ENCODE data around the gene IER5.
A peak's percentile ranks its signal among the peaks of the same experiment; 100 is the strongest.
"Not testable (repeated sequence)": the region's sequence is repeated elsewhere in the genome, so short reads cannot be mapped to it uniquely, and the experiment has no call there.

IER5 gene

GRCh38 chr1:181113059-181113641 is 24.6 kb downstream of the IER5 start:
- TF ChIP-seq, protein P1, sequence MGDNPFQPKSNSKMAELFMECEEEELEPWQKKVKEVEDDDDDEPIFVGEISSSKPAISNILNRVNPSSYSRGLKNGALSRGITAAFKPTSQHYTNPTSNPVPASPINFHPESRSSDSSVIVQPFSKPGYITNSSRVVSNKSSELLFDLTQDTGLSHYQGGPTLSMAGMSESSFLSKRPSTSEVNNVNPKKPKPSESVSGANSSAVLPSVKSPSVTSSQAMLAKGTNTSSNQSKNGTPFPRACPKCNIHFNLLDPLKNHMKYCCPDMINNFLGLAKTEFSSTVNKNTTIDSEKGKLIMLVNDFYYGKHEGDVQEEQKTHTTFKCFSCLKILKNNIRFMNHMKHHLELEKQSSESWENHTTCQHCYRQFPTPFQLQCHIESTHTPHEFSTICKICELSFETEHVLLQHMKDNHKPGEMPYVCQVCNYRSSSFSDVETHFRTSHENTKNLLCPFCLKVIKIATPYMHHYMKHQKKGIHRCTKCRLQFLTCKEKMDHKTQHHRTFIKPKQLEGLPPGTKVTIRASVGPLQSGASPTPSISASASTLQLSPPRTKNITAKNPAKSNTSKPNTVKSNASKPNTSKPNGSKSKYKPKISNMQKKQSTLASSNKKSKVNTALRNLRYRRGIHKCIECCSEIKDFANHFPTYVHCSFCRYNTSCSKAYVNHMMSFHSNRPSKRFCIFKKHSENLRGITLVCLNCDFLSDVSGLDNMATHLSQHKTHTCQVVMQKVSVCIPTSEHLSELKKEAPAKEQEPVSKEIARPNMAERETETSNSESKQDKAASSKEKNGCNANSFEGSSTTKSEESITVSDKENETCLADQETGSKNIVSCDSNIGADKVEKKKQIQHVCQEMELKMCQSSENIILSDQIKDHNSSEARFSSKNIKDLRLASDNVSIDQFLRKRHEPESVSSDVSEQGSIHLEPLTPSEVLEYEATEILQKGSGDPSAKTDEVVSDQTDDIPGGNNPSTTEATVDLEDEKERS (tag by site-specific recombination; IDR thresholded peaks at IDR 0.05) = no peak
- peaks cover 5% of the 10 kb centered on the region; the same call in 1 of the 2 replicates for H3K4me1 ChIP-seq (ENCODE audit: control insufficient read depth, insufficient read depth, low read length)
- POLR2A ChIA-PET = interaction anchor here (0.9 to 2.6 kb wide), 2 partner anchors 12 to 24 kb away, joined by 3 to 6 read pairs; partner anchors contain the start of gene IER5

DNA sequence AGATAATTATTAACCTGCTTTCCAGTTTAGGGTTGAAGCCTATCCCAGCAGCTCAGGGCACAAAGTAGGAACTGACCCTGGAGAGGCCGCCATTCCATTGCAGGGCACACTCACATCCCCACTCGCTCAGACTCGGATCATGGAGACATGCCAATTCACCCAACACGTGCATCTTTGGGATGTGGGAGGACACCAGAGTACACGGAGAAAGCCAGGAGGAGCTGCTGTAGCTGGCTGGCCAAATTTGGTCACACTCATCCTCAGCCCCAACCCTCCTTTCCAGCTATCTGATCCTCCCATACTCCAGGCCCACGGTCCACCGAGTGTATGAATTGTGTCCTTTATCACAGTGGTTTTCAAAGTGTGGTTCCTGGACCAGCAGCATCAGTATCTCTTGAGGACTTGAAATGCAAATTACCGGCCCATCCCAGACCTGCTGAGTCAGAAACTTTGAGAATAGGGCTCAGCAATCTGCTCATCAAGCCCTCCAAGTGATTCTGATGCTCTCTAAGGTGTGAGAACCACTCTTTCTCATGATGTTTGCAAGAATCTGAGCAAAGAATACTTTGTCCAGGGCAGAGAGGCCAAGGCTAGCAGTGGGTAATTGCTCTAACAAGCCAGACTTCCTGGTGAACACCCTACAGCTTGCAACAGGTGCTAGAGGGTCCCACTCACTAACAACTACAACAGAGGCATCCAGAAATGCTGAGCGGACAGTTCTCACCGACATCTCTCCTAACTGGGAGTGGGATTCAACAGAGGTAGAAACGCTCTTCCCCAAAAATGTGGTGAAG is 26.3 kb downstream of the IER5 start:
- peaks cover 5% of the 10 kb centered on the region; the same call in 1 of the 2 replicates for H3K4me1 ChIP-seq (ENCODE audit: control insufficient read depth, insufficient read depth, low read length)
- no peak overlapping the region for H3K4me3 ChIP-seq (ENCODE audit: low read depth, low read length)
- POLR2A ChIA-PET = interaction anchor here (1.3 to 3.5 kb wide), 3 partner anchors 9 to 26 kb away, joined by 3 to 19 read pairs (median 6); partner anchors contain the start of gene IER5
- no peaks in the 10 kb centered on the region for H3K36me3 ChIP-seq (ENCODE audit: control insufficient read depth in 2 of 2, insufficient read depth in 1 of 2, low read length in 2 of 2)
- H3K27ac ChIP-seq (ENCODE audit: extremely low read depth, low read depth, low read length) = no peak overlapping the region
- no peaks in the 10 kb centered on the region for H3K9me3 ChIP-seq (ENCODE audit: control insufficient read depth, insufficient read depth, low read depth, low read length)
- CTCF ChIA-PET = interaction anchor here (0.6 to 4.6 kb wide), 4 partner anchors 10 to 480 kb away, joined by 3 to 22 read pairs (median 3); no protein-coding TSS in a partner anchor
- peak; percentile 81 for TF ChIP-seq SCRT2 (tag by site-specific recombination; IDR thresholded peaks at IDR 0.05)
- peak; percentile 53; the same call in 1 of the 2 replicates for TF ChIP-seq SCRT1 (tag by site-specific recombination; IDR thresholded peaks at IDR 0.05; ENCODE audit: borderline replicate concordance)
- no peak for TF ChIP-seq ZNF529 (tag by site-specific recombination; IDR thresholded peaks at IDR 0.05; ENCODE audit: insufficient replicate concordance)

More at GRCh38 chr1:181113059-181113641, 24.6 kb downstream of the IER5 start:
- Histone ChIP-seq H3K9me3 (ENCODE audit: control insufficient read depth, insufficient read depth, low read depth, low read length) (no peaks in the 10 kb centered on the region), H3K36me3 (ENCODE audit: control insufficient read depth in 2 of 2, insufficient read depth in 1 of 2, low read length in 2 of 2) (no peaks in the 10 kb centered on the region), H3K4me3 (ENCODE audit: low read depth, low read length) (no peak overlapping the region), H3K27ac (ENCODE audit: extremely low read depth, low read depth, low read length) (no peak overlapping the region; the same call in 1 of the 2 replicates)
- CTCF ChIA-PET = interaction anchor here (1.3 to 4.6 kb wide), 2 partner anchors 28 to 77 kb away, joined by 3 to 22 read pairs; no protein-coding TSS in a partner anchor

GRCh38 chr1:181115368-181115684 is 26.8 kb downstream of the IER5 start:
- no peaks in the 10 kb centered on the region for H3K36me3 ChIP-seq (ENCODE audit: control insufficient read depth in 2 of 2, insufficient read depth in 1 of 2, low read length in 2 of 2)
- peaks cover 5% of the 10 kb centered on the region; the same call in 1 of the 2 replicates for H3K4me1 ChIP-seq (ENCODE audit: control insufficient read depth, insufficient read depth, low read length)
- no peak overlapping the region for H3K27ac ChIP-seq (ENCODE audit: extremely low read depth, low read depth, low read length)
- H3K4me3 ChIP-seq (ENCODE audit: low read depth, low read length) = no peak overlapping the region
- POLR2A ChIA-PET = interaction anchor here (0.7 to 3.5 kb wide), 2 partner anchors 10 to 26 kb away, joined by 3 to 19 read pairs; no protein-coding TSS in a partner anchor
- TF ChIP-seq ZBTB7A (tag by site-specific recombination; IDR thresholded peaks at IDR 0.05; ENCODE audit: low read depth) (no peak), ZNF670 (tag by site-specific recombination; IDR thresholded peaks at IDR 0.05; ENCODE audit: low read depth) (no peak), ZNF311 (tag by site-specific recombination; IDR thresholded peaks at IDR 0.05; ENCODE audit: borderline replicate concordance) (no peak), ZNF19 (tag by site-specific recombination; IDR thresholded peaks at IDR 0.05; ENCODE audit: low read depth) (no peak), ZNF394 (tag by site-specific recombination; IDR thresholded peaks at IDR 0.05; ENCODE audit: borderline replicate concordance) (no peak), ZNF558 (tag by site-specific recombination; IDR thresholded peaks at IDR 0.05) (no peak), ZNF626 (tag by site-specific recombination; IDR thresholded peaks at IDR 0.05) (no peak)
- CTCF ChIA-PET = interaction anchor here (1.2 to 4.6 kb wide), 2 partner anchors 26 to 480 kb away, joined by 3 to 22 read pairs; no protein-coding TSS in a partner anchor
- H3K9me3 ChIP-seq (ENCODE audit: control insufficient read depth, insufficient read depth, low read depth, low read length) = no peaks in the 10 kb centered on the region

- POLR2A ChIA-PET = interaction anchor here (0.6 to 3.5 kb wide), 4 partner anchors 11 to 27 kb away, joined by 3 to 19 read pairs (median 4); no protein-coding TSS in a partner anchor
- not testable (repeated sequence) for H3K27ac ChIP-seq (ENCODE audit: extremely low read depth, low read depth, low read length); H3K36me3 ChIP-seq (ENCODE audit: control insufficient read depth in 2 of 2, insufficient read depth in 1 of 2, low read length in 2 of 2); H3K9me3 ChIP-seq (ENCODE audit: control insufficient read depth, insufficient read depth, low read depth, low read length); H3K4me3 ChIP-seq (ENCODE audit: low read depth, low read length); H3K4me1 ChIP-seq (ENCODE audit: control insufficient read depth, insufficient read depth, low read length)
- TF ChIP-seq KLF7 (tag by site-specific recombination; IDR thresholded peaks at IDR 0.05; ENCODE audit: borderline replicate concordance) (peak; percentile 45; the same call in 1 of the 2 replicates), KLF1 (tag by site-specific recombination; IDR thresholded peaks at IDR 0.05) (peak; percentile 96)
- CTCF ChIA-PET = interaction anchor here (1.1 to 4.6 kb wide), 3 partner anchors 10 to 481 kb away, joined by 3 to 22 read pairs (median 3); no protein-coding TSS in a partner anchor
These were observed 27.5 kb downstream of the IER5 start for GRCh38 chr1:181115971-181116370.

Measured in HEK293 (cell line).